ENCODE data around the gene HOXD10. TPM values are rescaled to one million over a fixed set of nuclear protein-coding genes. Genes with fewer than 3 reads are reported as not detected.

The HOXD10 gene
- total RNA-seq, 1 experiment from 2014 or later: 88.6 TPM

GRCh38 chr2:176152350-176153181 lies 36.0 kb downstream of the HOXD10 start:
- Histone ChIP-seq H3K4me1 (ENCODE audit: insufficient read depth, low read length, poor library complexity, severe bottlenecking) (peaks cover 10% of the 10 kb centered on the region), H3K27me3 (replicated peaks; ENCODE audit: insufficient read depth, low read depth, low read length, poor library complexity) (no peaks in the 10 kb centered on the region), H3K36me3 (ENCODE audit: insufficient read depth, low read length, poor library complexity, severe bottlenecking) (peaks cover 84% of the 10 kb centered on the region), H3K4me3 (ENCODE audit: low read depth, low read length, poor library complexity, severe bottlenecking) (no peak overlapping the region), H3K27ac (ENCODE audit: low read depth, low read length, poor library complexity, severe bottlenecking) (no peak overlapping the region), H3K9me3 (ENCODE audit: low read depth, low read length, poor library complexity, severe bottlenecking) (no peaks in the 10 kb centered on the region)
- intact Hi-C loops (cut with micrococcal nuclease; ENCODE audit: unreplicated experiment): no loop called here
- no TSS peak for BruUV-seq (replicated peaks)
- DNase-seq (ENCODE audit: low spot score): no peak
- ChIA-PET CTCF (no interaction called here), POLR2A (ENCODE audit: low non-redundant PET) (no interaction called here)
- TF ChIP-seq EZH2 (IDR thresholded peaks at IDR 0.05; ENCODE audit: borderline replicate concordance, low read depth, low read length, poor library complexity, severe bottlenecking): no peak
- no peak for TF ChIP-seq CTCF (conservative IDR thresholded peaks at IDR 0.05; ENCODE audit: low read depth, low read length)

GRCh38 chr2:176154576-176155252 lies 38.1 kb downstream of the HOXD10 start:
- DNase-seq (ENCODE audit: low spot score): no peak
- CTCF ChIA-PET: interaction anchor here (0.6 to 0.9 kb wide), 2 partner anchors 300 to 1570 kb away, joined by 5 to 6 read pairs; no protein-coding TSS in a partner anchor
- POLR2A ChIA-PET (ENCODE audit: low non-redundant PET): interaction anchor here (0.6 kb wide), 1 partner anchor 1109 kb away, joined by 3 read pairs; no protein-coding TSS in a partner anchor
- no TSS peak for BruUV-seq (replicated peaks)
- no peak for TF ChIP-seq CTCF (conservative IDR thresholded peaks at IDR 0.05; ENCODE audit: low read depth, low read length)
- no peak for TF ChIP-seq EZH2 (IDR thresholded peaks at IDR 0.05; ENCODE audit: borderline replicate concordance, low read depth, low read length, poor library complexity, severe bottlenecking)
- Histone ChIP-seq H3K36me3 (ENCODE audit: insufficient read depth, low read length, poor library complexity, severe bottlenecking) (peaks cover 65% of the 10 kb centered on the region), H3K4me1 (ENCODE audit: insufficient read depth, low read length, poor library complexity, severe bottlenecking) (peaks cover 25% of the 10 kb centered on the region), H3K4me3 (ENCODE audit: low read depth, low read length, poor library complexity, severe bottlenecking) (no peak overlapping the region), H3K27me3 (replicated peaks; ENCODE audit: insufficient read depth, low read depth, low read length, poor library complexity) (no peaks in the 10 kb centered on the region), H3K27ac (ENCODE audit: low read depth, low read length, poor library complexity, severe bottlenecking) (no peak overlapping the region), H3K9me3 (ENCODE audit: low read depth, low read length, poor library complexity, severe bottlenecking) (no peaks in the 10 kb centered on the region)
- intact Hi-C loops (cut with micrococcal nuclease; ENCODE audit: unreplicated experiment): loop anchor here (5.0 kb wide), 1 partner anchor 303 kb away; no protein-coding TSS in a partner anchor

- Histone ChIP-seq H3K4me1 (ENCODE audit: insufficient read depth, low read length, poor library complexity, severe bottlenecking) (peaks cover 25% of the 10 kb centered on the region), H3K36me3 (ENCODE audit: insufficient read depth, low read length, poor library complexity, severe bottlenecking) (peaks cover 63% of the 10 kb centered on the region), H3K27ac (ENCODE audit: low read depth, low read length, poor library complexity, severe bottlenecking) (no peak overlapping the region), H3K9me3 (ENCODE audit: low read depth, low read length, poor library complexity, severe bottlenecking) (no peaks in the 10 kb centered on the region), H3K27me3 (replicated peaks; ENCODE audit: insufficient read depth, low read depth, low read length, poor library complexity) (no peaks in the 10 kb centered on the region), H3K4me3 (ENCODE audit: low read depth, low read length, poor library complexity, severe bottlenecking) (no peak overlapping the region)
- no TSS peak for BruUV-seq (replicated peaks)
- intact Hi-C loops (cut with micrococcal nuclease; ENCODE audit: unreplicated experiment): loop anchor here (5.0 kb wide), 1 partner anchor 302 kb away; no protein-coding TSS in a partner anchor
- TF ChIP-seq EZH2 (IDR thresholded peaks at IDR 0.05; ENCODE audit: borderline replicate concordance, low read depth, low read length, poor library complexity, severe bottlenecking) (no peak), CTCF (conservative IDR thresholded peaks at IDR 0.05; ENCODE audit: low read depth, low read length) (no peak)
- ChIA-PET POLR2A (ENCODE audit: low non-redundant PET) (no interaction called here), CTCF (interaction anchor here (0.6 kb wide), 1 partner anchor 1569 kb away, joined by 5 read pairs; no protein-coding TSS in a partner anchor)
- no peak for DNase-seq (ENCODE audit: low spot score)
These were observed 38.9 kb downstream of the HOXD10 start for GRCh38 chr2:176155356-176156044.
